Measurements from ENCODE around the gene SLC38A10. TPM values are rescaled to one million over a fixed set of nuclear protein-coding genes. Genes with fewer than 3 reads are reported as not detected.

The SLC38A10 gene
- polyA plus RNA-seq, 1 of the 3 experiments (the other 2 are of a cell fraction) = 82.2 TPM

GRCh38 chr17:81301195-81302144, 6.4 kb upstream of the SLC38A10 start:
- no peaks in the 10 kb centered on the region for H3K27me3 ChIP-seq (ENCODE audit: insufficient read depth)
- no peak overlapping the region for H3K27ac ChIP-seq (ENCODE audit: low read depth in 2 of 2, low read length in 1 of 2)
- no peaks in the 10 kb centered on the region for H3K36me3 ChIP-seq (replicated peaks in 1 of 2; ENCODE audit: control insufficient read depth in 1 of 2, insufficient read depth in 2 of 2, low read length in 1 of 2)
- ChIA-PET POLR2A (no interaction called here), CTCF (interaction anchor here (1.1 to 17.2 kb wide), 5 partner anchors 9 to 217 kb away, joined by 3 to 295 read pairs (median 7); no protein-coding TSS in a partner anchor)
- H3K9ac ChIP-seq = no peak overlapping the region
- 86% methylated on average over 29 of the region's 37 CpGs for WGBS (ENCODE audit: low lambda C conversion rate)
- H3K4me1 ChIP-seq (ENCODE audit: control insufficient read depth in 1 of 2, insufficient read depth in 2 of 2, low read depth in 1 of 2, low read length in 1 of 2) = peaks cover 0 to 36% of the 10 kb centered on the region in 2 experiments; a peak in 1 of 4 replicates
- peaks cover 12% of the 10 kb centered on the region for H3F3A ChIP-seq (replicated peaks; ENCODE audit: insufficient read depth)
- no peaks in the 10 kb centered on the region for H4K20me1 ChIP-seq (ENCODE audit: insufficient read depth)
- no peaks in the 10 kb centered on the region for H3K9me3 ChIP-seq
- no peak for DNase-seq
- TF ChIP-seq FOXJ3 (CRISPR knock-in tag; IDR thresholded peaks at IDR 0.05) (no peak), POLR2AphosphoS5 (IDR thresholded peaks at IDR 0.05; ENCODE audit: low read depth, low read length) (no peak), TCF12 (IDR thresholded peaks at IDR 0.05) (no peak), GATA2 (CRISPR knock-in tag; IDR thresholded peaks at IDR 0.05) (no peak), CHD2 (IDR thresholded peaks at IDR 0.05; ENCODE audit: low read length, partially characterized antibody) (no peak), TEAD4 (IDR thresholded peaks at IDR 0.05; ENCODE audit: borderline replicate concordance, insufficient read depth) (no peak)
- TF ChIP-seq, protein P1, sequence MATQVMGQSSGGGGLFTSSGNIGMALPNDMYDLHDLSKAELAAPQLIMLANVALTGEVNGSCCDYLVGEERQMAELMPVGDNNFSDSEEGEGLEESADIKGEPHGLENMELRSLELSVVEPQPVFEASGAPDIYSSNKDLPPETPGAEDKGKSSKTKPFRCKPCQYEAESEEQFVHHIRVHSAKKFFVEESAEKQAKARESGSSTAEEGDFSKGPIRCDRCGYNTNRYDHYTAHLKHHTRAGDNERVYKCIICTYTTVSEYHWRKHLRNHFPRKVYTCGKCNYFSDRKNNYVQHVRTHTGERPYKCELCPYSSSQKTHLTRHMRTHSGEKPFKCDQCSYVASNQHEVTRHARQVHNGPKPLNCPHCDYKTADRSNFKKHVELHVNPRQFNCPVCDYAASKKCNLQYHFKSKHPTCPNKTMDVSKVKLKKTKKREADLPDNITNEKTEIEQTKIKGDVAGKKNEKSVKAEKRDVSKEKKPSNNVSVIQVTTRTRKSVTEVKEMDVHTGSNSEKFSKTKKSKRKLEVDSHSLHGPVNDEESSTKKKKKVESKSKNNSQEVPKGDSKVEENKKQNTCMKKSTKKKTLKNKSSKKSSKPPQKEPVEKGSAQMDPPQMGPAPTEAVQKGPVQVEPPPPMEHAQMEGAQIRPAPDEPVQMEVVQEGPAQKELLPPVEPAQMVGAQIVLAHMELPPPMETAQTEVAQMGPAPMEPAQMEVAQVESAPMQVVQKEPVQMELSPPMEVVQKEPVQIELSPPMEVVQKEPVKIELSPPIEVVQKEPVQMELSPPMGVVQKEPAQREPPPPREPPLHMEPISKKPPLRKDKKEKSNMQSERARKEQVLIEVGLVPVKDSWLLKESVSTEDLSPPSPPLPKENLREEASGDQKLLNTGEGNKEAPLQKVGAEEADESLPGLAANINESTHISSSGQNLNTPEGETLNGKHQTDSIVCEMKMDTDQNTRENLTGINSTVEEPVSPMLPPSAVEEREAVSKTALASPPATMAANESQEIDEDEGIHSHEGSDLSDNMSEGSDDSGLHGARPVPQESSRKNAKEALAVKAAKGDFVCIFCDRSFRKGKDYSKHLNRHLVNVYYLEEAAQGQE (IDR thresholded peaks at IDR 0.05; ENCODE audit: low read depth, low read length) = no peak
- H3K79me2 ChIP-seq (ENCODE audit: insufficient read depth) = no peaks in the 10 kb centered on the region
- no peaks in the 10 kb centered on the region for H3K9me2 ChIP-seq
- H2AFZ ChIP-seq (ENCODE audit: low read depth) = no peak overlapping the region
- H3K4me3 ChIP-seq (ENCODE audit: low read depth in 2 of 2, low read length in 1 of 2) = no peak overlapping the region
- no peak overlapping the region for H3K4me2 ChIP-seq

DNA sequence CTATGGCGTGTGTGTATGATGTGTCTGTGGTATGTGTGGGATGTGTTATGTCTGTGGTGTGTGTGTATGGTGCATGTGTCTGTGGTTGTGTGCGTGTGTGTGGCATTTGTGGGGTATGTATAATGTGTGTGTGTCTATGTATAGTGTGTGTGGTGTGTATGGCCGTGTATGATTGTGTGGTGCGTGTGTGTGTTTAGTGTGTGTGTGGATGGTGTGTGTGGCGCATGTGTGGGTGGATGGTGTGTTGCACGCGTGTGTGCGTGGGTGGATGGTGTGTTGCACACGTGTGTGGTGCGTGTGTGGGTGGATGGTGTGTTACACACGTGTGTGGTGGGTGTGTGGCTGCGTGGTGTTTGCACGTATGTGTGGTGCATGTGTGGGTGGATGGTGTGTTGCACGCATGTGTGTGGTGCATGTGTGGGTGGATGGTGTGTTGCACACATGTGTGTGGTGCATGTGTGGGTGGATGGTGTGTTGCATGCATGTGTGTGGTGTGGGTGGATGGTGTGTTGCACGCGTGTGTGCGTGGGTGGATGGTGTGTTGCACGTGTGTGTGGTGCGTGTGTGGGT, 5.6 kb upstream of the SLC38A10 start:
- no peak overlapping the region for H3K4me2 ChIP-seq
- no peak for DNase-seq
- H3K79me2 ChIP-seq (ENCODE audit: insufficient read depth) = peaks cover 3% of the 10 kb centered on the region; the same call in 1 of the 2 replicates
- no peaks in the 10 kb centered on the region for H3K36me3 ChIP-seq (replicated peaks in 1 of 2; ENCODE audit: control insufficient read depth in 1 of 2, insufficient read depth in 2 of 2, low read length in 1 of 2)
- H3K4me3 ChIP-seq (ENCODE audit: low read depth in 2 of 2, low read length in 1 of 2) = no peak overlapping the region
- no peaks in the 10 kb centered on the region for H3K9me3 ChIP-seq
- peaks cover 6 to 36% of the 10 kb centered on the region in 2 experiments; a peak in 2 of 4 replicates for H3K4me1 ChIP-seq (ENCODE audit: control insufficient read depth in 1 of 2, insufficient read depth in 2 of 2, low read depth in 1 of 2, low read length in 1 of 2)
- ChIA-PET POLR2A (no interaction called here), CTCF (interaction anchor here (1.7 to 17.2 kb wide), 2 partner anchors 25 to 184 kb away, joined by 5 to 295 read pairs; no protein-coding TSS in a partner anchor)
- H4K20me1 ChIP-seq (ENCODE audit: insufficient read depth) = no peaks in the 10 kb centered on the region
- H3K9ac ChIP-seq = no peak overlapping the region
- no peak overlapping the region for H2AFZ ChIP-seq (ENCODE audit: low read depth)
- 94% methylated on average over 19 of the region's 19 CpGs for WGBS (ENCODE audit: low lambda C conversion rate)
- no peaks in the 10 kb centered on the region for H3K9me2 ChIP-seq
- TF ChIP-seq TEAD4 (IDR thresholded peaks at IDR 0.05; ENCODE audit: borderline replicate concordance, insufficient read depth) = no peak
- TF ChIP-seq TAF1 (IDR thresholded peaks at IDR 0.05; ENCODE audit: borderline replicate concordance, low read depth, low read length) = no peak
- TF ChIP-seq NRF1 (IDR thresholded peaks at IDR 0.05; ENCODE audit: low read depth, low read length) = no peak
- TF ChIP-seq TCF12 (IDR thresholded peaks at IDR 0.05) = no peak
- TF ChIP-seq CHD2 (IDR thresholded peaks at IDR 0.05; ENCODE audit: low read length, partially characterized antibody) = no peak
- H3K27ac ChIP-seq (ENCODE audit: low read depth in 2 of 2, low read length in 1 of 2) = no peak overlapping the region
- H3K27me3 ChIP-seq (ENCODE audit: insufficient read depth) = no peaks in the 10 kb centered on the region
- H3F3A ChIP-seq (replicated peaks; ENCODE audit: insufficient read depth) = peaks cover 12% of the 10 kb centered on the region

Measured in SK-N-SH (cell line).